Bronchus fibroblast of lung (primary cell): ENCODE results near the gene CDH11. TPM values are rescaled to one million over a fixed set of nuclear protein-coding genes. Genes with fewer than 3 reads are reported as not detected.

Source experiments
- total RNA-seq: library from RNA; depleted of rRNA; stranded (reverse); fragments of >200 nt; gene quantifications from 2 replicates; pipeline ENCODE4 v1.2.3, GENCODE V29; 2015

The CDH11 gene
- 63.5 and 64.1 TPM in 2 replicates for total RNA-seq

GRCh38 chr16:65121870-65122723 is at the start of gene CDH11:
TSS of gene CDH11 (minus strand) at chr16:65122063. CDS start at chr16:65004869, 117,194 bp downstream.

